Naive thymus-derived CD4-positive, alpha-beta T cell (primary cell): ENCODE measurements around the gene QPCT. TPM values are rescaled to one million over a fixed set of nuclear protein-coding genes. Genes with fewer than 3 reads are reported as not detected.
A peak's percentile ranks its signal among the peaks of the same experiment; 100 is the strongest.
"Not testable (repeated sequence)": the region's sequence is repeated elsewhere in the genome, so short reads cannot be mapped to it uniquely, and the experiment has no call there.

Experiments
- ATAC-seq: fragments of 150-1000 bp; cut with Tn5 transposase; 2 replicates; pipeline ENCODE4 v1.10.0; 2021; ENCODE audit warnings: mild to moderate bottlenecking, moderate library complexity
- CTCF ChIA-PET: fragments of 350-600 bp; sonication (Branson Sonifier 250); formaldehyde crosslinking; loops from one replicate; lab custom pipeline; 2021; ENCODE audit warnings: antibody characterized with exemption; lab: Charles Lee
- POLR2A ChIA-PET: fragments of 350-600 bp; sonication (Branson Sonifier 250); formaldehyde crosslinking; loops from one replicate; lab custom pipeline; 2021; ENCODE audit warnings: antibody characterized with exemption, inconsistent platforms; lab: Charles Lee
- DNase-seq, 9 donors: peaks; one replicate each; pipeline versions ENCODE4 v3.0.0 to v3.0.0-alpha.2; 2020 to 2022; ENCODE audit warnings: mixed read lengths in 1 of 9
- H3K27ac ChIP-seq: one replicate; pipeline ENCODE4 v1.7.0; 2013; ENCODE audit warnings: mild to moderate bottlenecking, low read depth, low read length, moderate library complexity
- H3K27me3 ChIP-seq, 2 donors: one replicate each; pipeline ENCODE4 v1.7.0; 2013; ENCODE audit warnings: low read length in 2 of 2, mild to moderate bottlenecking in 2 of 2, moderate library complexity in 2 of 2; ENCODE audit not compliant: control insufficient read depth in 2 of 2, insufficient read depth in 2 of 2
- H3K36me3 ChIP-seq, 3 experiments: 1 replicate in 2 of 3; 2 replicates in 1 of 3; pipeline ENCODE4 v1.7.0; 2013; ENCODE audit warnings: low read length in 3 of 3, mild to moderate bottlenecking in 3 of 3, moderate library complexity in 1 of 3; ENCODE audit not compliant: insufficient read depth in 3 of 3, control insufficient read depth in 2 of 3
- H3K4me1 ChIP-seq, 2 donors: one replicate each; pipeline ENCODE4 v1.7.0; 2013; ENCODE audit warnings: low read length in 2 of 2, mild to moderate bottlenecking in 2 of 2, moderate library complexity in 1 of 2; ENCODE audit not compliant: control insufficient read depth in 2 of 2, insufficient read depth in 2 of 2
- H3K4me3 ChIP-seq: 2 replicates; pipeline ENCODE4 v1.7.0; 2013; ENCODE audit warnings: mild to moderate bottlenecking, low read length
- H3K9me3 ChIP-seq, 3 experiments: 1 replicate in 2 of 3; 2 replicates in 1 of 3; pipeline ENCODE4 v1.7.0; 2013; ENCODE audit warnings: low read length in 3 of 3; ENCODE audit not compliant: control insufficient read depth in 2 of 3
- H3K27ac Mint-ChIP-seq, 9 donors: one replicate each; pipeline ENCODE4 v1.8.0; 2020 to 2022; ENCODE audit warnings: mixed read lengths in 9 of 9, mild to moderate bottlenecking in 8 of 9, moderate library complexity in 5 of 9, inconsistent platforms in 2 of 9
- H3K27me3 Mint-ChIP-seq, 5 donors: one replicate each; pipeline ENCODE4 v1.8.0; 2021 to 2022; ENCODE audit warnings: mixed read lengths in 5 of 5, mild to moderate bottlenecking in 1 of 5
- H3K36me3 Mint-ChIP-seq, 5 donors: one replicate each; pipeline ENCODE4 v1.8.0; 2020 to 2022; ENCODE audit warnings: mixed read lengths in 5 of 5, mild to moderate bottlenecking in 3 of 5, inconsistent platforms in 1 of 5
- H3K4me1 Mint-ChIP-seq, 7 donors: one replicate each; pipeline ENCODE4 v1.8.0; 2020 to 2022; ENCODE audit warnings: mixed read lengths in 7 of 7, mild to moderate bottlenecking in 3 of 7, inconsistent platforms in 1 of 7
- H3K4me3 Mint-ChIP-seq, 10 donors: one replicate each; pipeline ENCODE4 v1.8.0; 2020 to 2022; ENCODE audit warnings: mild to moderate bottlenecking in 10 of 10, mixed read lengths in 10 of 10, moderate library complexity in 6 of 10, inconsistent platforms in 2 of 10
- H3K9me3 Mint-ChIP-seq, 11 donors: one replicate each; pipeline ENCODE4 v1.8.0; 2020 to 2022; ENCODE audit warnings: mixed read lengths in 11 of 11, mild to moderate bottlenecking in 4 of 11, inconsistent platforms in 1 of 11, moderate library complexity in 1 of 11
- intact Hi-C, 2 donors: fragments of 100-400 bp; cut with micrococcal nuclease; formaldehyde crosslinking; loops; one replicate each; pipeline ENCODE4 v1.15.1; 2023
- polyA plus RNA-seq, 2 donors: library from polyadenylated mRNA; unstranded; fragments of 300-500 nt; fragmentation: Illumina TruSeq; gene quantifications; one replicate each; pipeline ENCODE4 v1.2.3, GENCODE V29; 2021
- total RNA-seq, 6 experiments: library from RNA in 5 of 6; stranded (reverse) in 5 of 6; gene quantifications; 1 replicate in 5 of 6; 2 replicates in 1 of 6; pipeline ENCODE4 v1.2.3 and lab custom pipeline; 2021 to 2026

Gene QPCT
- 10 to 100 TPM in 1 of 5 experiments, 1 to 10 TPM in 1, under 1 TPM in 3; 0.36 to 15.1 (median 0.86) TPM for total RNA-seq
- polyA plus RNA-seq: under 1 TPM; 0.39 to 0.56 TPM
- not detected for total RNA-seq (lab: John Stamatoyannopoulos, UW)

- DNase-seq (peak; percentile 25 to 49 (median 44)), ATAC-seq (peak; percentile 86)
- intact Hi-C loops: loop anchor here (1.0 to 5.0 kb wide), 4 partner anchors 19 to 48 kb away; no protein-coding TSS in a partner anchor
- peak within 1 kb of the TSS; percentile 57 for H3K4me3 ChIP-seq
- H3K27ac Mint-ChIP-seq: peak within 1 kb of the TSS in 6 of 9 donors; percentile 9 to 68 (median 50)
- peak within 1 kb of the TSS; percentile 78 to 89 (median 86) for H3K4me3 Mint-ChIP-seq
- H3K27ac ChIP-seq: no peak within 1 kb of the TSS
- H3K4me1 ChIP-seq: peaks cover 4 to 6% of the 10 kb centered on the region in 2 donors
- H3K27me3 ChIP-seq: no peaks in the 10 kb centered on the region
- no peaks in the 10 kb centered on the region for H3K36me3 ChIP-seq
- H3K9me3 Mint-ChIP-seq: no peaks in the 10 kb centered on the region
- H3K9me3 ChIP-seq: no peaks in the 10 kb centered on the region
- ChIA-PET POLR2A (no interaction called here), CTCF (no interaction called here)
- H3K27me3 Mint-ChIP-seq: peaks cover 1 to 83% (median 17%) of the 10 kb centered on the region in 5 donors
- peaks cover 4 to 17% (median 10%) of the 10 kb centered on the region in 7 donors for H3K4me1 Mint-ChIP-seq
- peaks cover 0 to under 1% (median 0%) of the 10 kb centered on the region in 5 donors for H3K36me3 Mint-ChIP-seq
Measured at GRCh38 chr2:37344453-37345361, at the start of gene QPCT. QPCT (plus strand) TSS chr2:37344630; CDS start chr2:37344732, 102 bp downstream.

- H3K4me1 ChIP-seq, ATAC-seq, H3K4me3 Mint-ChIP-seq, H3K9me3 ChIP-seq, H3K27ac Mint-ChIP-seq, H3K9me3 Mint-ChIP-seq, H3K4me3 ChIP-seq, CTCF ChIA-PET, H3K27me3 ChIP-seq, POLR2A ChIA-PET, intact Hi-C loops, H3K27ac ChIP-seq, H3K27me3 Mint-ChIP-seq, DNase-seq: not testable (repeated sequence)
- peaks cover 0 to 13% (median 0%) of the 10 kb centered on the region in 3 experiments for H3K36me3 ChIP-seq
- Mint-ChIP-seq H3K4me1 (peaks cover 0 to 40% (median 23%) of the 10 kb centered on the region in 7 donors), H3K36me3 (peaks cover 5 to 31% (median 19%) of the 10 kb centered on the region in 5 donors)
Measured at GRCh38 chr2:37294858-37295257, 49.6 kb upstream of the QPCT start.

GRCh38 chr2:37295469-37296073, 48.9 kb upstream of the QPCT start:
- Histone ChIP-seq H3K27me3 (no peaks in the 10 kb centered on the region), H3K4me3 (no peak overlapping the region), H3K27ac (no peak overlapping the region), H3K36me3 (peaks cover 0 to 9% (median 0%) of the 10 kb centered on the region in 3 experiments), H3K9me3 (no peaks in the 10 kb centered on the region), H3K4me1 (no peaks in the 10 kb centered on the region)
- no peak for ATAC-seq
- Mint-ChIP-seq H3K4me1 (peaks cover 0 to 46% (median 28%) of the 10 kb centered on the region in 7 donors), H3K9me3 (peaks cover 0 to 7% (median 0%) of the 10 kb centered on the region in 11 donors), H3K27me3 (no peaks in the 10 kb centered on the region), H3K27ac (peak overlapping the region in 1 of 9 donors; percentile 20), H3K4me3 (no peak overlapping the region), H3K36me3 (peaks cover 5 to 30% (median 16%) of the 10 kb centered on the region in 5 donors)
- ChIA-PET POLR2A (no interaction called here), CTCF (no interaction called here)
- intact Hi-C loops: no loop called here
- no peak for DNase-seq

GRCh38 chr2:37297632-37298031, 46.8 kb upstream of the QPCT start:
- ATAC-seq: no peak
- Mint-ChIP-seq H3K27ac (no peak overlapping the region), H3K27me3 (no peaks in the 10 kb centered on the region), H3K4me3 (no peak overlapping the region), H3K9me3 (peaks cover 0 to 7% (median 0%) of the 10 kb centered on the region in 11 donors), H3K4me1 (peaks cover 0 to 57% (median 38%) of the 10 kb centered on the region in 7 donors), H3K36me3 (peaks cover 0 to 26% (median 11%) of the 10 kb centered on the region in 5 donors)
- POLR2A ChIA-PET: no interaction called here
- Histone ChIP-seq H3K36me3 (no peaks in the 10 kb centered on the region), H3K4me3 (no peak overlapping the region), H3K4me1 (no peaks in the 10 kb centered on the region), H3K27ac (no peak overlapping the region), H3K27me3 (no peaks in the 10 kb centered on the region), H3K9me3 (no peaks in the 10 kb centered on the region)
- CTCF ChIA-PET: no interaction called here
- intact Hi-C loops: no loop called here
- DNase-seq: no peak

GRCh38 chr2:37300146-37300545, 44.3 kb upstream of the QPCT start:
- CTCF ChIA-PET: no interaction called here
- no peaks in the 10 kb centered on the region for H3K27me3 Mint-ChIP-seq
- Histone ChIP-seq H3K27me3 (no peaks in the 10 kb centered on the region), H3K4me3 (no peak overlapping the region), H3K4me1 (no peaks in the 10 kb centered on the region), H3K36me3 (no peaks in the 10 kb centered on the region), H3K27ac (no peak overlapping the region), H3K9me3 (no peaks in the 10 kb centered on the region)
- no peak overlapping the region for H3K27ac Mint-ChIP-seq
- H3K4me3 Mint-ChIP-seq: no peak overlapping the region
- intact Hi-C loops: no loop called here
- no peak for DNase-seq
- no peak for ATAC-seq
- H3K9me3 Mint-ChIP-seq: peaks cover 0 to 7% (median 0%) of the 10 kb centered on the region in 11 donors
- peaks cover 0 to 40% (median 13%) of the 10 kb centered on the region in 5 donors for H3K36me3 Mint-ChIP-seq
- peaks cover 0 to 78% (median 48%) of the 10 kb centered on the region in 7 donors for H3K4me1 Mint-ChIP-seq
- POLR2A ChIA-PET: interaction anchor here (0.6 to 0.8 kb wide), 2 partner anchors 22 to 23 kb away, joined by 3 read pairs; no protein-coding TSS in a partner anchor

- ChIA-PET CTCF (no interaction called here), POLR2A (interaction anchor here (0.7 kb wide), 1 partner anchor 592 kb away, joined by 7 read pairs; no protein-coding TSS in a partner anchor)
- peaks cover 0 to 7% (median 0%) of the 10 kb centered on the region in 11 donors for H3K9me3 Mint-ChIP-seq
Measured at GRCh38 chr2:37300578-37300977, 43.9 kb upstream of the QPCT start.

More at GRCh38 chr2:37300578-37300977, 43.9 kb upstream of the QPCT start:
- no peak overlapping the region for H3K4me3 ChIP-seq
- Mint-ChIP-seq H3K27me3 (no peaks in the 10 kb centered on the region), H3K4me3 (no peak overlapping the region), H3K4me1 (peaks cover 0 to 78% (median 48%) of the 10 kb centered on the region in 7 donors), H3K27ac (no peak overlapping the region), H3K36me3 (peaks cover 0 to 40% (median 13%) of the 10 kb centered on the region in 5 donors)
- H3K36me3 ChIP-seq: no peaks in the 10 kb centered on the region
- H3K9me3 ChIP-seq: no peaks in the 10 kb centered on the region
- no peaks in the 10 kb centered on the region for H3K4me1 ChIP-seq
- no peaks in the 10 kb centered on the region for H3K27me3 ChIP-seq
- DNase-seq: no peak
- H3K27ac ChIP-seq: no peak overlapping the region
- intact Hi-C loops: no loop called here
- no peak for ATAC-seq
